ENCODE measurements around the gene PI16.

- TF ChIP-seq FOXM1 (IDR thresholded peaks at IDR 0.05; ENCODE audit: borderline replicate concordance, low read depth) (no peak), CREB1 (IDR thresholded peaks at IDR 0.05; ENCODE audit: low read depth) (no peak)
Measured at GRCh38 chr6:36999751-37000125, 45.2 kb downstream of the PI16 start.
